ENCODE data around the gene KLHL29. TPM values are rescaled to one million over a fixed set of nuclear protein-coding genes. Genes with fewer than 3 reads are reported as not detected.

The KLHL29 gene
- total RNA-seq, 1 donor from 2014 or later: 36.5 TPM

GRCh38 chr2:23588106-23588505 is 203.1 kb downstream of the KLHL29 start:
- no peak overlapping the region for H3K27ac Mint-ChIP-seq (ENCODE audit: unreplicated experiment)
- H3K27me3 Mint-ChIP-seq (ENCODE audit: unreplicated experiment): peaks cover 11% of the 10 kb centered on the region
- DNase-seq: no peak
- peaks cover 14% of the 10 kb centered on the region for H3K9me3 Mint-ChIP-seq (ENCODE audit: unreplicated experiment)
- no peaks in the 10 kb centered on the region for H3K36me3 Mint-ChIP-seq (ENCODE audit: unreplicated experiment)
- peaks cover 52% of the 10 kb centered on the region for H3K4me1 Mint-ChIP-seq (ENCODE audit: low read depth, unreplicated experiment)
- TF ChIP-seq, protein P1, sequence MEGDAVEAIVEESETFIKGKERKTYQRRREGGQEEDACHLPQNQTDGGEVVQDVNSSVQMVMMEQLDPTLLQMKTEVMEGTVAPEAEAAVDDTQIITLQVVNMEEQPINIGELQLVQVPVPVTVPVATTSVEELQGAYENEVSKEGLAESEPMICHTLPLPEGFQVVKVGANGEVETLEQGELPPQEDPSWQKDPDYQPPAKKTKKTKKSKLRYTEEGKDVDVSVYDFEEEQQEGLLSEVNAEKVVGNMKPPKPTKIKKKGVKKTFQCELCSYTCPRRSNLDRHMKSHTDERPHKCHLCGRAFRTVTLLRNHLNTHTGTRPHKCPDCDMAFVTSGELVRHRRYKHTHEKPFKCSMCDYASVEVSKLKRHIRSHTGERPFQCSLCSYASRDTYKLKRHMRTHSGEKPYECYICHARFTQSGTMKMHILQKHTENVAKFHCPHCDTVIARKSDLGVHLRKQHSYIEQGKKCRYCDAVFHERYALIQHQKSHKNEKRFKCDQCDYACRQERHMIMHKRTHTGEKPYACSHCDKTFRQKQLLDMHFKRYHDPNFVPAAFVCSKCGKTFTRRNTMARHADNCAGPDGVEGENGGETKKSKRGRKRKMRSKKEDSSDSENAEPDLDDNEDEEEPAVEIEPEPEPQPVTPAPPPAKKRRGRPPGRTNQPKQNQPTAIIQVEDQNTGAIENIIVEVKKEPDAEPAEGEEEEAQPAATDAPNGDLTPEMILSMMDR (IDR thresholded peaks at IDR 0.05; ENCODE audit: partially characterized antibody, unreplicated experiment): no peak
- H3K4me3 Mint-ChIP-seq (ENCODE audit: unreplicated experiment): peak overlapping the region; percentile 18

GRCh38 chr2:23588508-23589201 is 203.7 kb downstream of the KLHL29 start:
- peak overlapping the region; percentile 18 for H3K4me3 Mint-ChIP-seq (ENCODE audit: unreplicated experiment)
- peaks cover 15% of the 10 kb centered on the region for H3K9me3 Mint-ChIP-seq (ENCODE audit: unreplicated experiment)
- H3K27me3 Mint-ChIP-seq (ENCODE audit: unreplicated experiment): peaks cover 11% of the 10 kb centered on the region
- TF ChIP-seq, protein P1 (IDR thresholded peaks at IDR 0.05; ENCODE audit: partially characterized antibody, unreplicated experiment): peak; percentile 45
- no peak for DNase-seq
- H3K27ac Mint-ChIP-seq (ENCODE audit: unreplicated experiment): peak overlapping the region; percentile 68
- H3K36me3 Mint-ChIP-seq (ENCODE audit: unreplicated experiment): no peaks in the 10 kb centered on the region
- peaks cover 54% of the 10 kb centered on the region for H3K4me1 Mint-ChIP-seq (ENCODE audit: low read depth, unreplicated experiment)

DNA sequence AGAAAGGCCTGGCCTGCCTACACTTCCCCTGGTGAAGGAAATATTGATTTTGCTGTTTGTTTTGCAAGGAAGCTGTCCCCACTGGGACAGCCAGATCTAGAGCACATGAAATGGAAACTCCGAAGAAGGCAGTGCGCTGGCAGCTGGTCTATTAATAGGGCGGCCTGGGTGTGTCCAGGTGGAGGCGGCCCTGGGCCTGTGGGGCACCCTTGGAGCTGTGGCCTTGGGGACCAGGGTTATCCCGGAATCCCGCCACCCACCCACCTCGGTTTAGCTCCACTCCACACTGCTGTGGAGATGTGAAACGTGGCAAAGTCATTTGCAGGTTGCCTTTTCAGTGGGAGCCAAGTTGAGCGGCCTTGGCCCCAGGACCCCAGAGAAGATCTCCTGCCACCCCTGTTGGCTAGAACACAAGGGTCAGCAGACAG is 204.3 kb downstream of the KLHL29 start:
- no peaks in the 10 kb centered on the region for H3K36me3 Mint-ChIP-seq (ENCODE audit: unreplicated experiment)
- peaks cover 54% of the 10 kb centered on the region for H3K4me1 Mint-ChIP-seq (ENCODE audit: low read depth, unreplicated experiment)
- H3K27ac Mint-ChIP-seq (ENCODE audit: unreplicated experiment): peak overlapping the region; percentile 68
- DNase-seq: peak; percentile 52
- TF ChIP-seq, protein P1 (IDR thresholded peaks at IDR 0.05; ENCODE audit: partially characterized antibody, unreplicated experiment): no peak
- peaks cover 15% of the 10 kb centered on the region for H3K9me3 Mint-ChIP-seq (ENCODE audit: unreplicated experiment)
- no peak overlapping the region for H3K4me3 Mint-ChIP-seq (ENCODE audit: unreplicated experiment)
- H3K27me3 Mint-ChIP-seq (ENCODE audit: unreplicated experiment): peaks cover 11% of the 10 kb centered on the region

GRCh38 chr2:23589739-23590138 is 204.8 kb downstream of the KLHL29 start:
- Mint-ChIP-seq H3K27ac (ENCODE audit: unreplicated experiment) (no peak overlapping the region), H3K27me3 (ENCODE audit: unreplicated experiment) (peaks cover 10% of the 10 kb centered on the region)
- TF ChIP-seq, protein P1 (IDR thresholded peaks at IDR 0.05; ENCODE audit: partially characterized antibody, unreplicated experiment): no peak

DNA sequence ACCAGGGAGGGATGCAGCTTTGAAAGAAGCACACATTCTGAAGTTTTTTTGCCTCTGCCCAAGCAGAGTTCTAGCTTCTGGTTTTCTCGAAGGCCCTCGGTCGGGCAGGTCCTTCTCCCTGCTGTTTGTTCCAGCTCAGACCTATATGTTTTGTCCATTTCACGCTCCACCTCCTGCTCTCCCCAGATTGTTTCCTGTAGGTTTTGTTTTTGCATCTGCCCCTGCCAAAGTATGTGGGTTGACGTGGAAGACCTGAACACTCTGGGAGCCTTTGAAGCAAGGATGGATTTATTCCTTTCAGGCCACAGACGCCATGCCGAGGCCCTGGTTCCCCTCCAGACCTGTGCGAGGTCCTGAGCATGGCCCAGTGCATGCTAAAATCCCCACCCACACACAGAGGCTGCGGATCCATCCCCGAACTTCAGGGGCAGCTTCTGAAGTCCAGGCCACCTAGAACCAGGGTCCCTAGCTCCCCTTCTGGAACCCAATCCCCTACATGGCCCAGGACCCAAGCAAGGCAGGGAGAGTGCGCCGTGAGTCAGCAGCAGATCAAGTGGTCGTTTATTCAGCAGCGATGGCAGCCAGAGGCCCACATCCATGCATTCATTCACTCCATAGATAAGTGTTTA is 205.4 kb downstream of the KLHL29 start:
- no peaks in the 10 kb centered on the region for H3K36me3 Mint-ChIP-seq (ENCODE audit: unreplicated experiment)
- no peak overlapping the region for H3K27ac Mint-ChIP-seq (ENCODE audit: unreplicated experiment)
- no peak overlapping the region for H3K4me3 Mint-ChIP-seq (ENCODE audit: unreplicated experiment)
- H3K9me3 Mint-ChIP-seq (ENCODE audit: unreplicated experiment): peaks cover 15% of the 10 kb centered on the region
- DNase-seq: no peak
- TF ChIP-seq, protein P1 (IDR thresholded peaks at IDR 0.05; ENCODE audit: partially characterized antibody, unreplicated experiment): no peak
- peaks cover 50% of the 10 kb centered on the region for H3K4me1 Mint-ChIP-seq (ENCODE audit: low read depth, unreplicated experiment)
- peaks cover 12% of the 10 kb centered on the region for H3K27me3 Mint-ChIP-seq (ENCODE audit: unreplicated experiment)

More at GRCh38 chr2:23589739-23590138, 204.8 kb downstream of the KLHL29 start:
- no peaks in the 10 kb centered on the region for H3K36me3 Mint-ChIP-seq (ENCODE audit: unreplicated experiment)
- no peak overlapping the region for H3K4me3 Mint-ChIP-seq (ENCODE audit: unreplicated experiment)
- H3K4me1 Mint-ChIP-seq (ENCODE audit: low read depth, unreplicated experiment): peaks cover 54% of the 10 kb centered on the region
- DNase-seq: no peak
- peaks cover 15% of the 10 kb centered on the region for H3K9me3 Mint-ChIP-seq (ENCODE audit: unreplicated experiment)
